HCT116 (cell line): ENCODE measurements around the gene RFPL3. TPM values are rescaled to one million over a fixed set of nuclear protein-coding genes. Genes with fewer than 3 reads are reported as not detected.

Source experiments
- ATAC-seq: fragments of 200-7000 bp; cut with Tn5 transposase; 2 replicates; pipeline ENCODE4 v1.9.1; 2020; ENCODE audit warnings: mild to moderate bottlenecking, moderate library complexity
- BruUV-seq: library from RNA; stranded (reverse); fragments of 400-500 nt; replicated peaks from 2 replicates; lab custom pipeline; 2021; lab: Mats Ljungman, UMichigan
- CTCF ChIA-PET: fragments of 300-600 bp; sonication (Branson Sonifier 250); formaldehyde crosslinking; loops from one replicate; lab custom pipeline; 2021; ENCODE audit warnings: antibody characterized with exemption; lab: Charles Lee
- POLR2A ChIA-PET: fragments of 300-600, 350-600 bp; sonication (Branson Sonifier 250); formaldehyde crosslinking; loops from one replicate; lab custom pipeline; 2021; ENCODE audit warnings: antibody characterized with exemption; lab: Charles Lee
- RAD21 ChIA-PET, 2 experiments: fragments of 300-600 bp; sonication (Branson Sonifier 250); formaldehyde crosslinking; loops; one replicate each; lab custom pipeline; 2023; ENCODE audit warnings: low total read pairs in 2 of 2; ENCODE audit not compliant: uncharacterized antibody in 2 of 2, unreplicated experiment in 2 of 2, low non-redundant PET in 1 of 2; lab: Charles Lee
- DNase-seq: peaks from one replicate; pipeline ENCODE4 v3.0.0-alpha.2; 2010; ENCODE audit warnings: low read depth, low spot score
- H2AFZ ChIP-seq: fragments of 200-600 bp; shearing (Covaris generic), sonication (generic); 2 replicates; pipeline ENCODE4 v1.6.1; 2017; ENCODE audit warnings: low read depth, mixed run types, mixed read lengths, antibody characterized with exemption, low read length; ENCODE audit not compliant: poor library complexity, severe bottlenecking
- H3K27ac ChIP-seq: 2 replicates; pipeline ENCODE4 v1.5.1; 2012; ENCODE audit warnings: low read depth, low read length
- H3K27me3 ChIP-seq: fragments of 200-600 bp; sonication (generic); 2 replicates; pipeline ENCODE4 v1.6.1; 2016; ENCODE audit warnings: mixed run types, low read length, mixed read lengths; ENCODE audit not compliant: insufficient read depth
- H3K36me3 ChIP-seq, 2 experiments: fragments of 200-500 bp in 1 of 2; fragments of 200-600 bp in 1 of 2; sonication (Bioruptor generic) in 1 of 2; sonication (generic) in 1 of 2; 2 replicates each; pipeline versions ENCODE4 v1.5.1 to v1.6.1; 2014 to 2016; ENCODE audit warnings: low read length in 2 of 2, inconsistent platforms in 1 of 2, mixed read lengths in 1 of 2, mixed run types in 1 of 2; ENCODE audit not compliant: insufficient read depth in 2 of 2, control insufficient read depth in 1 of 2
- H3K4me1 ChIP-seq, 2 experiments: fragments of 200-600 bp in 1 of 2; sonication (generic) in 1 of 2; 2 replicates each; pipeline versions ENCODE4 v1.5.1 to v1.6.1; 2012 to 2017; ENCODE audit warnings: low read length in 2 of 2, inconsistent platforms in 1 of 2, mild to moderate bottlenecking in 1 of 2, mixed read lengths in 1 of 2, mixed run types in 1 of 2, moderate library complexity in 1 of 2; ENCODE audit not compliant: insufficient read depth in 2 of 2, control insufficient read depth in 1 of 2
- H3K4me2 ChIP-seq: fragments of 200-600 bp; sonication (generic); 2 replicates; pipeline ENCODE4 v1.6.1; 2017; ENCODE audit warnings: mixed run types, low read length, mixed read lengths
- H3K4me3 ChIP-seq, 2 experiments: fragments of 200-600 bp in 1 of 2; sonication (generic) in 1 of 2; replicated peaks in 1 of 2; 2 replicates each; pipeline ENCODE4 v1.5.1; 2011 to 2016; ENCODE audit warnings: low read length in 2 of 2, control low read depth in 1 of 2, low read depth in 1 of 2, mild to moderate bottlenecking in 1 of 2, mixed read lengths in 1 of 2, mixed run types in 1 of 2
- H3K79me2 ChIP-seq: fragments of 200-600 bp; sonication (generic); 2 replicates; pipeline ENCODE4 v1.6.1; 2017; ENCODE audit warnings: mild to moderate bottlenecking, mixed run types, low read length, moderate library complexity, mixed read lengths; ENCODE audit not compliant: insufficient read depth
- H3K9ac ChIP-seq: fragments of 200-600 bp; sonication (generic); 2 replicates; pipeline ENCODE4 v1.6.1; 2016; ENCODE audit warnings: low read length, mixed read lengths
- H3K9me2 ChIP-seq: fragments of 200-600 bp; sonication (generic), shearing (Covaris generic); 2 replicates; pipeline ENCODE4 v1.6.1; 2017; ENCODE audit warnings: mixed run types, mild to moderate bottlenecking, moderate library complexity; ENCODE audit not compliant: insufficient read depth
- H3K9me3 ChIP-seq, 2 experiments: fragments of 200-500 bp in 1 of 2; fragments of 200-600 bp in 1 of 2; sonication (Bioruptor generic) in 1 of 2; sonication (generic) in 1 of 2; 2 replicates each; pipeline ENCODE4 v1.6.1; 2014 to 2017; ENCODE audit warnings: low read length in 2 of 2, mixed read lengths in 2 of 2, inconsistent platforms in 1 of 2, low read depth in 1 of 2, mild to moderate bottlenecking in 1 of 2, mixed run types in 1 of 2, moderate library complexity in 1 of 2; ENCODE audit not compliant: control insufficient read depth in 1 of 2, insufficient read depth in 1 of 2
- H4K20me1 ChIP-seq: fragments of 200-600 bp; sonication (generic), shearing (Covaris generic); 2 replicates; pipeline ENCODE4 v1.6.1; 2017; ENCODE audit warnings: mixed run types, mild to moderate bottlenecking, moderate library complexity; ENCODE audit not compliant: insufficient read depth
- CBX3 ChIP-seq: IDR thresholded peaks from 2 replicates; pipeline ENCODE4 v1.6.1; 2012; ENCODE audit warnings: low read depth
- CEBPB ChIP-seq: IDR thresholded peaks from 2 replicates; pipeline ENCODE4 v1.6.1; 2012; ENCODE audit warnings: low read depth
- ELF1 ChIP-seq: IDR thresholded peaks from 2 replicates; pipeline ENCODE4 v1.6.1; 2012; ENCODE audit warnings: low read depth, borderline replicate concordance
- FOSL1 ChIP-seq: IDR thresholded peaks from 2 replicates; pipeline ENCODE4 v1.6.1; 2012; ENCODE audit warnings: low read depth
- JUND ChIP-seq: IDR thresholded peaks from 2 replicates; pipeline ENCODE4 v1.6.1; 2012
- POLR2AphosphoS5 ChIP-seq: IDR thresholded peaks from 2 replicates; pipeline ENCODE4 v1.6.1; 2011; ENCODE audit warnings: mild to moderate bottlenecking, low read depth, low read length, moderate library complexity
- SRF ChIP-seq: IDR thresholded peaks from 2 replicates; pipeline ENCODE4 v1.6.1; 2012; ENCODE audit warnings: low read depth
- ZFX ChIP-seq: fragments of 450-650 bp; IDR thresholded peaks from 2 replicates; pipeline ENCODE4 v1.6.1; 2017
- ZNF274 ChIP-seq: fragments of 200-500 bp; sonication (Bioruptor generic); IDR thresholded peaks from 2 replicates; pipeline ENCODE4 v1.6.1; 2014; ENCODE audit warnings: mild to moderate bottlenecking, low read depth, low read length, inconsistent platforms
- intact Hi-C: fragments of 100-400 bp; cut with micrococcal nuclease; formaldehyde crosslinking; loops from 2 replicates; pipeline ENCODE4 v1.10.0; 2022
- total RNA-seq: library from RNA; stranded (reverse); gene quantifications from one replicate; pipeline ENCODE4 v1.2.1, GENCODE V29; 2021; ENCODE audit not compliant: unreplicated experiment

Gene RFPL3
- total RNA-seq, 1 experiment from 2014 or later: not detected

GRCh38 chr22:32335471-32335870, 22.2 kb upstream of the RFPL3 start:
- POLR2A ChIA-PET: no interaction called here
- Histone ChIP-seq H3K36me3 (no peaks in the 10 kb centered on the region), H3K27me3 (no peaks in the 10 kb centered on the region), H3K9me2 (no peaks in the 10 kb centered on the region), H3K27ac (no peak overlapping the region), H3K4me2 (no peak overlapping the region), H3K4me1 (no peaks in the 10 kb centered on the region), H4K20me1 (no peaks in the 10 kb centered on the region), H3K9me3 (no peaks in the 10 kb centered on the region), H3K9ac (no peak overlapping the region), H2AFZ (no peak overlapping the region), H3K4me3 (no peak overlapping the region), H3K79me2 (no peaks in the 10 kb centered on the region)
- BruUV-seq: no TSS peak
- RAD21 ChIA-PET: interaction anchor here in 1 of 2 experiments (0.6 kb wide), 1 partner anchor 49 kb away, joined by 7 read pairs; no protein-coding TSS in a partner anchor
- DNase-seq: no peak
- TF ChIP-seq CEBPB (no peak), ZFX (no peak), ELF1 (no peak), POLR2AphosphoS5 (no peak), FOSL1 (no peak)
- CTCF ChIA-PET: no interaction called here
- intact Hi-C loops: no loop called here
- no peak for ATAC-seq

GRCh38 chr22:32336121-32336603, 21.5 kb upstream of the RFPL3 start:
- CTCF ChIA-PET: no interaction called here
- no peaks in the 10 kb centered on the region for H3K9me3 ChIP-seq
- no peak overlapping the region for H3K27ac ChIP-seq
- H4K20me1 ChIP-seq: no peaks in the 10 kb centered on the region
- no peak overlapping the region for H3K9ac ChIP-seq
- H3K36me3 ChIP-seq: no peaks in the 10 kb centered on the region
- no peaks in the 10 kb centered on the region for H3K9me2 ChIP-seq
- intact Hi-C loops: no loop called here
- no peaks in the 10 kb centered on the region for H3K4me1 ChIP-seq
- no TSS peak for BruUV-seq
- RAD21 ChIA-PET: interaction anchor here in 1 of 2 experiments (0.6 kb wide), 1 partner anchor 48 kb away, joined by 7 read pairs; no protein-coding TSS in a partner anchor
- POLR2A ChIA-PET: no interaction called here
- H3K79me2 ChIP-seq: no peaks in the 10 kb centered on the region
- no peak for ATAC-seq
- no peak overlapping the region for H3K4me2 ChIP-seq
- no peak for TF ChIP-seq CBX3
- TF ChIP-seq SRF: no peak
- no peak for TF ChIP-seq CEBPB
- no peak for TF ChIP-seq JUND
- no peak for TF ChIP-seq ZNF274
- no peak for TF ChIP-seq ELF1
- no peak overlapping the region for H3K4me3 ChIP-seq
- no peak for DNase-seq
- H2AFZ ChIP-seq: no peak overlapping the region
- no peaks in the 10 kb centered on the region for H3K27me3 ChIP-seq
